ENCODE results near the gene INHA. TPM values are rescaled to one million over a fixed set of nuclear protein-coding genes. Genes with fewer than 3 reads are reported as not detected.
A peak's percentile ranks its signal among the peaks of the same experiment; 100 is the strongest.

INHA gene
- total RNA-seq, result 0.05 TPM
- polyA plus RNA-seq, result 0.71 TPM
- long read RNA-seq, donor 1, result 0 reads
- long read RNA-seq, donor 2, result 0 reads
- long read RNA-seq, donor 3, result 0 reads
- long read RNA-seq, donor 4, result 0 reads
- long read RNA-seq, donor 5, partial matches to known transcripts, result 0 of 1 reads
- long read RNA-seq, donor 5, other reads (novel, unspliced or antisense), result 0 of 1 reads
- long read RNA-seq, donor 6, result 0 reads
- long read RNA-seq, donor 7, partial matches to known transcripts, result 0 of 2 reads
- long read RNA-seq, donor 7, other reads (novel, unspliced or antisense), result 0 of 2 reads
- long read RNA-seq, donor 8, result 0 reads
- long read RNA-seq, donor 9, result 0 reads
- long read RNA-seq, donor 10, result 0 reads

GRCh38 chr2:219572237-219573001 lies at the start of gene INHA:
INHA (plus strand) TSS chr2:219572310; CDS start chr2:219572375, 65 bp downstream.
- Histone ChIP-seq H3K36me3 (ENCODE audit: control insufficient read depth in 2 of 2, insufficient read depth in 2 of 2, low read length in 1 of 2) (no peaks in the 10 kb centered on the region), H3K4me1 (ENCODE audit: control insufficient read depth in 2 of 2, insufficient read depth in 2 of 2, low read length in 2 of 2) (peaks cover 0 to 12% of the 10 kb centered on the region in 2 donors), H3K27ac (ENCODE audit: low read depth in 1 of 2, low read length in 1 of 2) (no peak within 1 kb of the TSS), H3K9me3 (ENCODE audit: control insufficient read depth in 2 of 2, insufficient read depth in 1 of 2, low read length in 1 of 2) (peaks cover 0 to 4% of the 10 kb centered on the region in 2 donors), H3K27me3 (ENCODE audit: control insufficient read depth in 2 of 2, insufficient read depth in 1 of 2, low read length in 1 of 2) (peaks cover 46 to 96% of the 10 kb centered on the region in 2 donors), H3K4me3 (ENCODE audit: low read length in 2 of 2) (peak within 1 kb of the TSS; percentile 22 to 57)
- 95% methylated on average over 13 of the region's 13 CpGs for WGBS
- DNase-seq (ENCODE audit: low read depth in 6 of 9, low spot score in 9 of 9), result no peak

DNA sequence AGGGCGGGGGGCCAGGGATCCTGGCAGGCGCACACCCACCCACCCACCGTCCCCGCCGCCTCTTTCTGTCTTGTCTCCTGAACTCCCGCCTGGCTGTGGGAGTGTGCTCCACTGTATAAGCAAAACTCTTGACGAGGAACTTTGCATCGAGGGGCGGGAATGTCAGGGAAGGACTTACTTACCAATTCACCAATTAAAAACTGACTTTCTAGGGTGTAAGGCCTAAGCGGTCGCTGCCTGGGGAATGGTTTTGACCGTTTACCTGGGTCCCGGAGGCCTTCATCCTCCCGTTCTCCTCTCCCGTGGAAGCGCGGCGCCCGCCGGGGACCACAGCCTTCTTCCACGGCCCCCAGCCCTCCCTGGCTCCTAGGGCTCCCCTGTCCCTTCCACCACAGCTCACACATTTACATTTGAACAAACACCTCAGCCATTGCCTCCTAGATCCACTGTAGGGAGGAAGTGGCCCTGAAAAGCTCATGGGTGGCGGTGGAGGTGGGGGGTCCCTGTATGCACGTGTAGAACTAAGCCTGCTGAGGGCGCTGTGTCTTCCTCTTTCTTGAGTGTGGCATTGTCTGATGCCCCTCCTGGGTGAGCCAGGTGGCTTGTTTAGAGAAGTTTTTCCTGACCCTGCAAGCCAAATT lies 49.0 kb upstream of the INHA start:
- no peak for DNase-seq (ENCODE audit: low read depth in 6 of 9, low spot score in 9 of 9)
- WGBS, result 15% methylated on average over 24 of the region's 24 CpGs
- no peaks in the 10 kb centered on the region for H3K36me3 ChIP-seq (ENCODE audit: control insufficient read depth in 2 of 2, insufficient read depth in 2 of 2, low read length in 1 of 2)
- H3K4me1 ChIP-seq (ENCODE audit: control insufficient read depth in 2 of 2, insufficient read depth in 2 of 2, low read length in 2 of 2), result no peaks in the 10 kb centered on the region
- no peaks in the 10 kb centered on the region for H3K9me3 ChIP-seq (ENCODE audit: control insufficient read depth in 2 of 2, insufficient read depth in 1 of 2, low read length in 1 of 2)
- no peak overlapping the region for H3K4me3 ChIP-seq (ENCODE audit: low read length in 2 of 2)
- no peak overlapping the region for H3K27ac ChIP-seq (ENCODE audit: low read depth in 1 of 2, low read length in 1 of 2)
- H3K27me3 ChIP-seq (ENCODE audit: control insufficient read depth in 2 of 2, insufficient read depth in 1 of 2, low read length in 1 of 2), result peaks cover 53 to 100% of the 10 kb centered on the region in 2 donors

DNA sequence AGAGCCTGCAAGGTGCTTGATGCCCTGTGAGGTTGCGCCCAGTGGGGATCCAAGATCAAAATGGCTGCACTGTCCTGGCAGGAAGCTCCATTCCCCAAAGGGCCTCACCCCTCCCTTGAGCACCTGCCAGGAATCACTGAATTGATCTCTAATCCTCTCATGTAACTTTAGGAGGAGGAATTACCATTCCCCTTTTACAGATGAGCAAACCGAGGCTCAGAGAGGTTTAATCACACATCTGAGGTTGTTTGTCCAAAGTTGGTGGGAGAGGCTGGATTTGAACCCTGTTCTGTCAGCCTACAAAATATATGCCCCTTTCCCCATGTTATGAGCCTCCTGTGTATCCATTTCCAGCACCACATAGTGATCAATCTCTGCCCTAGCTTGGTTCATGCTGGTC lies 47.3 kb upstream of the INHA start:
- peaks cover 0 to under 1% of the 10 kb centered on the region in 2 donors for H3K9me3 ChIP-seq (ENCODE audit: control insufficient read depth in 2 of 2, insufficient read depth in 1 of 2, low read length in 1 of 2)
- DNase-seq (ENCODE audit: low read depth in 6 of 9, low spot score in 9 of 9), result no peak
- no peaks in the 10 kb centered on the region for H3K36me3 ChIP-seq (ENCODE audit: control insufficient read depth in 2 of 2, insufficient read depth in 2 of 2, low read length in 1 of 2)
- H3K27ac ChIP-seq (ENCODE audit: low read depth in 1 of 2, low read length in 1 of 2), result no peak overlapping the region
- peaks cover 54 to 97% of the 10 kb centered on the region in 2 donors for H3K27me3 ChIP-seq (ENCODE audit: control insufficient read depth in 2 of 2, insufficient read depth in 1 of 2, low read length in 1 of 2)
- WGBS, result 99% methylated on average over 2 of the region's 2 CpGs
- no peak overlapping the region for H3K4me3 ChIP-seq (ENCODE audit: low read length in 2 of 2)
- no peaks in the 10 kb centered on the region for H3K4me1 ChIP-seq (ENCODE audit: control insufficient read depth in 2 of 2, insufficient read depth in 2 of 2, low read length in 2 of 2)

DNA sequence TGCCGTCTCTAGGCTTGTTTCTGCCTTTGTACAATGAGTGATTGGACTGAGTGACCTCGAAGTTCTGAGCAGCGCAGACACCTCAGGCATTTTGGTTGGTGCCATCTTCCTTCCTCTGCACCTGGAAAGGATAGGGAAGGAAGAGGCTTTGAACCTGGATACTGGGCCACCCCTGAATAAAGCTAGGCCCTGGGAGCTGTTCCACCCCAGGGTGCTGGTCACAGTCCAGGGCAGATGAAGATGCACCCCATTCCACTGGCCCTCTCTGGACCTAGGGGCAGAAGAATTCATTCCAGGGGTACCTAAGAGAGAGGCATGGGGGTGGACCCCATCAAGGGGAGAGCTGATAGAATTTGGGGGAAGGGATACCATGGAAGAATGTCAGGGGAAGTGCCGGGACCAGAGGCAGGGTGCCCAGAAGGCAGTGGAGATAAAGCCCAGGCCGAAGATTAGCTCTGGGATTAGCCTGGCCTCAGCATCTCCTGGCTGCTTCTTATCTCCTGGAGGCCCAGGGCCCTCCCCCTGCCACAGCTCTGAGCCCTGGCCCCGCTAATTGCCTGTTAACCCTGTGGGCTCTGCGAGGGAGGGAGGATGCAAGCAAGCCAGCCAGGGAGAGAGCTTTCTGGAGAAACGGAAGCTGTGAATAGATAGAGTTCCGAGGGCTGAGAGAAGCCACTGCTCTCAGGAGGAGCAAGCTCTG lies 46.4 kb upstream of the INHA start:
- H3K27me3 ChIP-seq (ENCODE audit: control insufficient read depth in 2 of 2, insufficient read depth in 1 of 2, low read length in 1 of 2), result peaks cover 49 to 97% of the 10 kb centered on the region in 2 donors
- no peak for DNase-seq (ENCODE audit: low read depth in 6 of 9, low spot score in 9 of 9)
- H3K9me3 ChIP-seq (ENCODE audit: control insufficient read depth in 2 of 2, insufficient read depth in 1 of 2, low read length in 1 of 2), result peaks cover 0 to 6% of the 10 kb centered on the region in 2 donors
- no peak overlapping the region for H3K27ac ChIP-seq (ENCODE audit: low read depth in 1 of 2, low read length in 1 of 2)
- no peak overlapping the region for H3K4me3 ChIP-seq (ENCODE audit: low read length in 2 of 2)
- no peaks in the 10 kb centered on the region for H3K4me1 ChIP-seq (ENCODE audit: control insufficient read depth in 2 of 2, insufficient read depth in 2 of 2, low read length in 2 of 2)
- no peaks in the 10 kb centered on the region for H3K36me3 ChIP-seq (ENCODE audit: control insufficient read depth in 2 of 2, insufficient read depth in 2 of 2, low read length in 1 of 2)
- WGBS, result 49% methylated on average over 9 of the region's 9 CpGs

- DNase-seq (ENCODE audit: low read depth in 6 of 9, low spot score in 9 of 9), result no peak
- Histone ChIP-seq H3K27me3 (ENCODE audit: control insufficient read depth in 2 of 2, insufficient read depth in 1 of 2, low read length in 1 of 2) (peaks cover 45 to 97% of the 10 kb centered on the region in 2 donors), H3K9me3 (ENCODE audit: control insufficient read depth in 2 of 2, insufficient read depth in 1 of 2, low read length in 1 of 2) (peaks cover 0 to 6% of the 10 kb centered on the region in 2 donors), H3K27ac (ENCODE audit: low read depth in 1 of 2, low read length in 1 of 2) (no peak overlapping the region), H3K36me3 (ENCODE audit: control insufficient read depth in 2 of 2, insufficient read depth in 2 of 2, low read length in 1 of 2) (no peaks in the 10 kb centered on the region), H3K4me1 (ENCODE audit: control insufficient read depth in 2 of 2, insufficient read depth in 2 of 2, low read length in 2 of 2) (no peaks in the 10 kb centered on the region), H3K4me3 (ENCODE audit: low read length in 2 of 2) (no peak overlapping the region)
- WGBS, result 55% methylated on average over 11 of the region's 11 CpGs
Measured at GRCh38 chr2:219526320-219527075, 45.6 kb upstream of the INHA start.

DNA sequence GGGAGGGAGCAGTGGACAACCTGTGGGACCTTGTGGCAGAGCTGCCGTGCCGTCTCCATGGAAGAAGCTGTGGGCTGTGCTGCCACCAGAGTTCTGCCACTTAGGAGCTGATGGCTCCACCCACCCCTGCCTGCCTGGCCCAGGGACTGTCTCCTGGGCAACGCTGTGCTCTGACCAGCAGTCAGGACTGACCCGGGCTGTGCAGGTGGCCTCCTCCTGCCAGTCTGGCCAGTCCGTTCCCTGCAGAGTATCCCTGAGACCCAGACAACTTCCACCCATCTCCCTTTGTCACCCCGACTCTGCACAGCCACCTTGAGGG lies 45.1 kb upstream of the INHA start:
- DNase-seq (ENCODE audit: low read depth in 6 of 9, low spot score in 9 of 9), result no peak
- no peaks in the 10 kb centered on the region for H3K4me1 ChIP-seq (ENCODE audit: control insufficient read depth in 2 of 2, insufficient read depth in 2 of 2, low read length in 2 of 2)
- no peaks in the 10 kb centered on the region for H3K36me3 ChIP-seq (ENCODE audit: control insufficient read depth in 2 of 2, insufficient read depth in 2 of 2, low read length in 1 of 2)
- no peak overlapping the region for H3K27ac ChIP-seq (ENCODE audit: low read depth in 1 of 2, low read length in 1 of 2)
- H3K27me3 ChIP-seq (ENCODE audit: control insufficient read depth in 2 of 2, insufficient read depth in 1 of 2, low read length in 1 of 2), result peaks cover 40 to 97% of the 10 kb centered on the region in 2 donors
- WGBS, result 73% methylated on average over 6 of the region's 6 CpGs
- no peak overlapping the region for H3K4me3 ChIP-seq (ENCODE audit: low read length in 2 of 2)
- H3K9me3 ChIP-seq (ENCODE audit: control insufficient read depth in 2 of 2, insufficient read depth in 1 of 2, low read length in 1 of 2), result peaks cover 0 to 6% of the 10 kb centered on the region in 2 donors

GRCh38 chr2:219527472-219527871 lies 44.6 kb upstream of the INHA start:
- Histone ChIP-seq H3K9me3 (ENCODE audit: control insufficient read depth in 2 of 2, insufficient read depth in 1 of 2, low read length in 1 of 2) (peaks cover 0 to 6% of the 10 kb centered on the region in 2 donors), H3K4me3 (ENCODE audit: low read length in 2 of 2) (no peak overlapping the region), H3K4me1 (ENCODE audit: control insufficient read depth in 2 of 2, insufficient read depth in 2 of 2, low read length in 2 of 2) (no peaks in the 10 kb centered on the region), H3K27ac (ENCODE audit: low read depth in 1 of 2, low read length in 1 of 2) (no peak overlapping the region), H3K27me3 (ENCODE audit: control insufficient read depth in 2 of 2, insufficient read depth in 1 of 2, low read length in 1 of 2) (peaks cover 35 to 97% of the 10 kb centered on the region in 2 donors), H3K36me3 (ENCODE audit: control insufficient read depth in 2 of 2, insufficient read depth in 2 of 2, low read length in 1 of 2) (no peaks in the 10 kb centered on the region)
- WGBS, result 72% methylated on average over 5 of the region's 5 CpGs
- no peak for DNase-seq (ENCODE audit: low read depth in 6 of 9, low spot score in 9 of 9)
